22Rv1 (cell line): ENCODE data around the gene FOXI1.

ENCODE experiments used
- ZFX ChIP-seq: fragments of 450-650 bp; IDR thresholded peaks from 2 replicates; pipeline ENCODE4 v1.6.1; 2017; ENCODE audit warnings: antibody characterized with exemption, borderline replicate concordance
- TF ChIP-seq, protein P1 (sequence below): fragments of 450-650 bp; IDR thresholded peaks from 2 replicates; pipeline ENCODE4 v1.5.1; 2017; ENCODE audit warnings: mild to moderate bottlenecking

DNA sequence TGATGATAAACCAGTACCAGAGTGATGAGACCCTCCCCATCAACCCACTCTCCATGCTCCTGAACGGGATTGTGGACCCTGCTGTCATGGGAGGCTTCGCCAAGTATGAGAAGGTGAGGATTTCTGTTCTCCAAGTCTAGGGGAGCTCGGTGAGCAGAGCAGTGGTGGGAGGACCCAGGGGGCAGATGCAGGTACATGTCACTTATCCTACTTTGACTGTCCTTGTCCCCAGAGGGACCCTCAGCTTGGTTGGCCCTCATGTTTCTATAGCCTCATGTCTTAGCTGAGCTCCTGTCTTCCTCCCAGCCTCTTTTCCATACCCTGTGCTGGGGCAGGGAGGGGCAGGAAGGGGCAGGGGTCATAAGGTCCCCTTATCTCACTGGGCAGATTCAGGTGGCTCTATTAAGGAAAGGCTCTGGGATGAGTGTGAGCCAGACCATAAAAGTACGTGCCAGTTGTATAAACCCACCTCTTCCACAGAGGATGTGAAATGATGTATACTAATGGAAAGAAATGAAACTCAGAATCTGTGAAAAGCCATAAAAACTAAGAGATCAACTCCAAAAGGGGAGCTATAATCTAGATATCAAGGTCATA is 38.0 kb upstream of the FOXI1 start:
- TF ChIP-seq, protein P1, sequence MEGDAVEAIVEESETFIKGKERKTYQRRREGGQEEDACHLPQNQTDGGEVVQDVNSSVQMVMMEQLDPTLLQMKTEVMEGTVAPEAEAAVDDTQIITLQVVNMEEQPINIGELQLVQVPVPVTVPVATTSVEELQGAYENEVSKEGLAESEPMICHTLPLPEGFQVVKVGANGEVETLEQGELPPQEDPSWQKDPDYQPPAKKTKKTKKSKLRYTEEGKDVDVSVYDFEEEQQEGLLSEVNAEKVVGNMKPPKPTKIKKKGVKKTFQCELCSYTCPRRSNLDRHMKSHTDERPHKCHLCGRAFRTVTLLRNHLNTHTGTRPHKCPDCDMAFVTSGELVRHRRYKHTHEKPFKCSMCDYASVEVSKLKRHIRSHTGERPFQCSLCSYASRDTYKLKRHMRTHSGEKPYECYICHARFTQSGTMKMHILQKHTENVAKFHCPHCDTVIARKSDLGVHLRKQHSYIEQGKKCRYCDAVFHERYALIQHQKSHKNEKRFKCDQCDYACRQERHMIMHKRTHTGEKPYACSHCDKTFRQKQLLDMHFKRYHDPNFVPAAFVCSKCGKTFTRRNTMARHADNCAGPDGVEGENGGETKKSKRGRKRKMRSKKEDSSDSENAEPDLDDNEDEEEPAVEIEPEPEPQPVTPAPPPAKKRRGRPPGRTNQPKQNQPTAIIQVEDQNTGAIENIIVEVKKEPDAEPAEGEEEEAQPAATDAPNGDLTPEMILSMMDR: no peak
- TF ChIP-seq ZFX: no peak
